ENCODE data around the gene TCN2.

The TCN2 gene

GRCh38 chr22:30655532-30655931 is 48.6 kb downstream of the TCN2 start:
- peaks cover 0 to 2% (median 0%) of the 10 kb centered on the region in 5 donors for H3K9me3 ChIP-seq (ENCODE audit: control insufficient read depth in 5 of 5, low read length in 5 of 5)
- H3K27me3 ChIP-seq (ENCODE audit: control insufficient read depth in 5 of 5, insufficient read depth in 4 of 5, low read length in 5 of 5) = no peaks in the 10 kb centered on the region
- peaks cover 0 to 2% (median 0%) of the 10 kb centered on the region in 5 donors for H3K4me1 ChIP-seq (ENCODE audit: control insufficient read depth in 5 of 5, insufficient read depth in 5 of 5, low read length in 5 of 5)
- peaks cover 0 to 6% (median 0%) of the 10 kb centered on the region in 5 donors for H3K36me3 ChIP-seq (ENCODE audit: control insufficient read depth in 5 of 5, insufficient read depth in 5 of 5, low read length in 5 of 5)
- no peak overlapping the region for H3K27ac ChIP-seq (ENCODE audit: low read depth, low read length)
- no peak overlapping the region for H3K4me3 ChIP-seq (ENCODE audit: low read depth in 1 of 5, low read length in 5 of 5)
- no peak overlapping the region for H3K9ac ChIP-seq (ENCODE audit: low read length in 5 of 5)

GRCh38 chr22:30662040-30662439 is 55.1 kb downstream of the TCN2 start:
- Histone ChIP-seq H3K36me3 (ENCODE audit: control insufficient read depth in 5 of 5, insufficient read depth in 5 of 5, low read length in 5 of 5) (peaks cover 0 to 28% (median 20%) of the 10 kb centered on the region in 5 donors), H3K9me3 (ENCODE audit: control insufficient read depth in 5 of 5, low read length in 5 of 5) (peaks cover 0 to 2% (median 0%) of the 10 kb centered on the region in 5 donors), H3K27me3 (ENCODE audit: control insufficient read depth in 5 of 5, insufficient read depth in 4 of 5, low read length in 5 of 5) (no peaks in the 10 kb centered on the region), H3K9ac (ENCODE audit: low read length in 5 of 5) (no peak overlapping the region), H3K4me3 (ENCODE audit: low read depth in 1 of 5, low read length in 5 of 5) (no peak overlapping the region), H3K4me1 (ENCODE audit: control insufficient read depth in 5 of 5, insufficient read depth in 5 of 5, low read length in 5 of 5) (peaks cover under 1 to 10% (median 6%) of the 10 kb centered on the region in 5 donors), H3K27ac (ENCODE audit: low read depth, low read length) (no peak overlapping the region)

- Histone ChIP-seq H3K9ac (ENCODE audit: low read length in 5 of 5) (no peak overlapping the region), H3K36me3 (ENCODE audit: control insufficient read depth in 5 of 5, insufficient read depth in 5 of 5, low read length in 5 of 5) (peaks cover 0 to 28% (median 20%) of the 10 kb centered on the region in 5 donors), H3K27me3 (ENCODE audit: control insufficient read depth in 5 of 5, insufficient read depth in 4 of 5, low read length in 5 of 5) (no peaks in the 10 kb centered on the region), H3K4me1 (ENCODE audit: control insufficient read depth in 5 of 5, insufficient read depth in 5 of 5, low read length in 5 of 5) (peaks cover 2 to 24% (median 18%) of the 10 kb centered on the region in 5 donors), H3K4me3 (ENCODE audit: low read depth in 1 of 5, low read length in 5 of 5) (no peak overlapping the region), H3K27ac (ENCODE audit: low read depth, low read length) (no peak overlapping the region), H3K9me3 (ENCODE audit: control insufficient read depth in 5 of 5, low read length in 5 of 5) (peaks cover 0 to 2% (median 0%) of the 10 kb centered on the region in 5 donors)
Observed at GRCh38 chr22:30664798-30665197, 57.8 kb downstream of the TCN2 start.

GRCh38 chr22:30665266-30665665 is 58.3 kb downstream of the TCN2 start:
- Histone ChIP-seq H3K9ac (ENCODE audit: low read length in 5 of 5) (no peak overlapping the region), H3K9me3 (ENCODE audit: control insufficient read depth in 5 of 5, low read length in 5 of 5) (no peaks in the 10 kb centered on the region), H3K4me1 (ENCODE audit: control insufficient read depth in 5 of 5, insufficient read depth in 5 of 5, low read length in 5 of 5) (peaks cover 2 to 24% (median 18%) of the 10 kb centered on the region in 5 donors), H3K27me3 (ENCODE audit: control insufficient read depth in 5 of 5, insufficient read depth in 4 of 5, low read length in 5 of 5) (no peaks in the 10 kb centered on the region), H3K36me3 (ENCODE audit: control insufficient read depth in 5 of 5, insufficient read depth in 5 of 5, low read length in 5 of 5) (peaks cover 0 to 28% (median 20%) of the 10 kb centered on the region in 5 donors), H3K4me3 (ENCODE audit: low read depth in 1 of 5, low read length in 5 of 5) (no peak overlapping the region), H3K27ac (ENCODE audit: low read depth, low read length) (no peak overlapping the region)

GRCh38 chr22:30665786-30666185 is 58.8 kb downstream of the TCN2 start:
- Histone ChIP-seq H3K27ac (ENCODE audit: low read depth, low read length) (no peak overlapping the region), H3K9me3 (ENCODE audit: control insufficient read depth in 5 of 5, low read length in 5 of 5) (no peaks in the 10 kb centered on the region), H3K4me1 (ENCODE audit: control insufficient read depth in 5 of 5, insufficient read depth in 5 of 5, low read length in 5 of 5) (peaks cover 2 to 24% (median 18%) of the 10 kb centered on the region in 5 donors), H3K27me3 (ENCODE audit: control insufficient read depth in 5 of 5, insufficient read depth in 4 of 5, low read length in 5 of 5) (no peaks in the 10 kb centered on the region), H3K36me3 (ENCODE audit: control insufficient read depth in 5 of 5, insufficient read depth in 5 of 5, low read length in 5 of 5) (peaks cover 0 to 28% (median 20%) of the 10 kb centered on the region in 5 donors), H3K9ac (ENCODE audit: low read length in 5 of 5) (no peak overlapping the region), H3K4me3 (ENCODE audit: low read depth in 1 of 5, low read length in 5 of 5) (no peak overlapping the region)

GRCh38 chr22:30667107-30667493 is 60.1 kb downstream of the TCN2 start:
- Histone ChIP-seq H3K9me3 (ENCODE audit: control insufficient read depth in 5 of 5, low read length in 5 of 5) (no peaks in the 10 kb centered on the region), H3K27me3 (ENCODE audit: control insufficient read depth in 5 of 5, insufficient read depth in 4 of 5, low read length in 5 of 5) (no peaks in the 10 kb centered on the region), H3K4me1 (ENCODE audit: control insufficient read depth in 5 of 5, insufficient read depth in 5 of 5, low read length in 5 of 5) (peaks cover 2 to 24% (median 18%) of the 10 kb centered on the region in 5 donors), H3K27ac (ENCODE audit: low read depth, low read length) (peak overlapping the region; percentile 46), H3K9ac (ENCODE audit: low read length in 5 of 5) (peak overlapping the region; percentile 52 to 87 (median 73)), H3K36me3 (ENCODE audit: control insufficient read depth in 5 of 5, insufficient read depth in 5 of 5, low read length in 5 of 5) (peaks cover 0 to 22% (median 20%) of the 10 kb centered on the region in 5 donors), H3K4me3 (ENCODE audit: low read depth in 1 of 5, low read length in 5 of 5) (peak overlapping the region; percentile 88 to 96 (median 91))

- Histone ChIP-seq H3K27ac (ENCODE audit: low read depth, low read length) (peak within 1 kb of the TSS; percentile 46), H3K9ac (ENCODE audit: low read length in 5 of 5) (peak within 1 kb of the TSS; percentile 52 to 87 (median 73)), H3K9me3 (ENCODE audit: control insufficient read depth in 5 of 5, low read length in 5 of 5) (no peaks in the 10 kb centered on the region), H3K4me3 (ENCODE audit: low read depth in 1 of 5, low read length in 5 of 5) (peak within 1 kb of the TSS; percentile 88 to 96 (median 91)), H3K36me3 (ENCODE audit: control insufficient read depth in 5 of 5, insufficient read depth in 5 of 5, low read length in 5 of 5) (peaks cover 0 to 17% (median 16%) of the 10 kb centered on the region in 5 donors), H3K27me3 (ENCODE audit: control insufficient read depth in 5 of 5, insufficient read depth in 4 of 5, low read length in 5 of 5) (no peaks in the 10 kb centered on the region), H3K4me1 (ENCODE audit: control insufficient read depth in 5 of 5, insufficient read depth in 5 of 5, low read length in 5 of 5) (peaks cover 2 to 24% (median 18%) of the 10 kb centered on the region in 5 donors)
Observed at GRCh38 chr22:30667494-30668385, 60.8 kb downstream of the TCN2 start, which contains the start of gene DUSP18. Gene DUSP18 (minus strand): TSS chr22:30667875. CDS start chr22:30664003, 3,872 bp downstream.

GRCh38 chr22:30668386-30668710 is 61.4 kb downstream of the TCN2 start:
- H3K9ac ChIP-seq (ENCODE audit: low read length in 5 of 5) = peak overlapping the region in 4 of 5 donors; percentile 52 to 87 (median 71)
- H3K4me3 ChIP-seq (ENCODE audit: low read depth in 1 of 5, low read length in 5 of 5) = peak overlapping the region; percentile 70 to 96 (median 90)
- peaks cover 0 to 11% (median 10%) of the 10 kb centered on the region in 5 donors for H3K36me3 ChIP-seq (ENCODE audit: control insufficient read depth in 5 of 5, insufficient read depth in 5 of 5, low read length in 5 of 5)
- H3K4me1 ChIP-seq (ENCODE audit: control insufficient read depth in 5 of 5, insufficient read depth in 5 of 5, low read length in 5 of 5) = peaks cover 2 to 24% (median 18%) of the 10 kb centered on the region in 5 donors
- no peaks in the 10 kb centered on the region for H3K9me3 ChIP-seq (ENCODE audit: control insufficient read depth in 5 of 5, low read length in 5 of 5)
- H3K27ac ChIP-seq (ENCODE audit: low read depth, low read length) = peak overlapping the region; percentile 46
- no peaks in the 10 kb centered on the region for H3K27me3 ChIP-seq (ENCODE audit: control insufficient read depth in 5 of 5, insufficient read depth in 4 of 5, low read length in 5 of 5)

GRCh38 chr22:30671071-30671470 is 64.1 kb downstream of the TCN2 start:
- Histone ChIP-seq H3K27me3 (ENCODE audit: control insufficient read depth in 5 of 5, insufficient read depth in 4 of 5, low read length in 5 of 5) (peaks cover 0 to 12% (median 5%) of the 10 kb centered on the region in 5 donors), H3K4me1 (ENCODE audit: control insufficient read depth in 5 of 5, insufficient read depth in 5 of 5, low read length in 5 of 5) (peaks cover 2 to 22% (median 18%) of the 10 kb centered on the region in 5 donors), H3K9ac (ENCODE audit: low read length in 5 of 5) (no peak overlapping the region), H3K36me3 (ENCODE audit: control insufficient read depth in 5 of 5, insufficient read depth in 5 of 5, low read length in 5 of 5) (no peaks in the 10 kb centered on the region), H3K4me3 (ENCODE audit: low read depth in 1 of 5, low read length in 5 of 5) (no peak overlapping the region), H3K9me3 (ENCODE audit: control insufficient read depth in 5 of 5, low read length in 5 of 5) (no peaks in the 10 kb centered on the region), H3K27ac (ENCODE audit: low read depth, low read length) (no peak overlapping the region)

- Histone ChIP-seq H3K27ac (ENCODE audit: low read depth, low read length) (no peak overlapping the region), H3K9ac (ENCODE audit: low read length in 5 of 5) (no peak overlapping the region), H3K36me3 (ENCODE audit: control insufficient read depth in 5 of 5, insufficient read depth in 5 of 5, low read length in 5 of 5) (no peaks in the 10 kb centered on the region), H3K4me3 (ENCODE audit: low read depth in 1 of 5, low read length in 5 of 5) (no peak overlapping the region), H3K27me3 (ENCODE audit: control insufficient read depth in 5 of 5, insufficient read depth in 4 of 5, low read length in 5 of 5) (peaks cover 0 to 14% (median 5%) of the 10 kb centered on the region in 5 donors), H3K9me3 (ENCODE audit: control insufficient read depth in 5 of 5, low read length in 5 of 5) (no peaks in the 10 kb centered on the region), H3K4me1 (ENCODE audit: control insufficient read depth in 5 of 5, insufficient read depth in 5 of 5, low read length in 5 of 5) (peaks cover 0 to 5% (median 5%) of the 10 kb centered on the region in 5 donors)
Observed at GRCh38 chr22:30673136-30673535, 66.2 kb downstream of the TCN2 start.

All from subcutaneous abdominal adipose tissue (tissue), 5 donors.